Measurements from ENCODE around the gene PLN.

The PLN gene

GRCh38 chr6:118580585-118581419, 32.7 kb downstream of the PLN start (continued):
- TF ChIP-seq ZNF585B (tag by site-specific recombination; IDR thresholded peaks at IDR 0.05) (no peak), ZNF654 (tag by site-specific recombination; IDR thresholded peaks at IDR 0.05; ENCODE audit: low read depth) (peak; percentile 72), ZNF362 (tag by site-specific recombination; IDR thresholded peaks at IDR 0.05) (peak; percentile 40; the same call in 1 of the 2 replicates), ZNF580 (tag by site-specific recombination; IDR thresholded peaks at IDR 0.05) (no peak), ZSCAN16 (tag by site-specific recombination; IDR thresholded peaks at IDR 0.05) (no peak), HOXD13 (CRISPR knock-in tag; IDR thresholded peaks at IDR 0.05; ENCODE audit: borderline replicate concordance) (no peak), ZNF518A (tag by site-specific recombination; conservative IDR thresholded peaks at IDR 0.05; ENCODE audit: low read depth) (no peak), ZNF626 (tag by site-specific recombination; IDR thresholded peaks at IDR 0.05) (no peak), PRDM4 (tag by site-specific recombination; IDR thresholded peaks at IDR 0.05) (no peak), TRIM28 (IDR thresholded peaks at IDR 0.05; ENCODE audit: borderline replicate concordance, low read length) (peak; percentile 86; the same call in 1 of the 2 replicates), ZNF280D (tag by site-specific recombination; IDR thresholded peaks at IDR 0.05) (no peak), ZNF621 (tag by site-specific recombination; IDR thresholded peaks at IDR 0.05) (no peak), ZBTB1 (tag by site-specific recombination; IDR thresholded peaks at IDR 0.05) (no peak), ZNF341 (tag by site-specific recombination; IDR thresholded peaks at IDR 0.05; ENCODE audit: low read depth) (no peak), SP2 (tag by site-specific recombination; IDR thresholded peaks at IDR 0.05) (no peak), ZBTB20 (tag by site-specific recombination; IDR thresholded peaks at IDR 0.05) (no peak), ZNF600 (tag by site-specific recombination; IDR thresholded peaks at IDR 0.05) (no peak), ZNF473 (tag by site-specific recombination; IDR thresholded peaks at IDR 0.05) (no peak), ZNF423 (tag by site-specific recombination; IDR thresholded peaks at IDR 0.05) (no peak), ZNF707 (tag by site-specific recombination; IDR thresholded peaks at IDR 0.05) (no peak), ZNF548 (tag by site-specific recombination; IDR thresholded peaks at IDR 0.05) (no peak)
